ENCODE data around the gene TRAPPC8.
"Not testable (repeated sequence)": the region's sequence is repeated elsewhere in the genome, so short reads cannot be mapped to it uniquely, and the experiment has no call there.

Gene TRAPPC8

GRCh38 chr18:31825772-31826171 lies 117.2 kb downstream of the TRAPPC8 start:
- Histone ChIP-seq H3K36me3 (peaks cover 19 to 37% (median 28%) of the 10 kb centered on the region in 11 experiments), H4K20me1 (no peaks in the 10 kb centered on the region), H3K9me3 (replicated peaks in 1 of 11) (0 out of 22 replicates have a peak, but pooled peaks cover 0 to 2% (median 0%) of the 10 kb centered on the region in 11 experiments), H3K4me1 (peaks cover 0 to 13% (median 6%) of the 10 kb centered on the region in 10 experiments; a peak in 11 of 20 replicates), H3K9ac (no peak overlapping the region), H3K27me3 (no peaks in the 10 kb centered on the region), H3K4me3 (no peak overlapping the region), H3K4me2 (no peak overlapping the region), H3K27ac (no peak overlapping the region)
- TF ChIP-seq Cebpa-rat (IDR thresholded peaks at IDR 0.05): no peak

GRCh38 chr18:31821545-31822171 lies 121.3 kb downstream of the TRAPPC8 start:
- Histone ChIP-seq H4K20me1 (no peaks in the 10 kb centered on the region), H3K4me2 (no peak overlapping the region)

DNA sequence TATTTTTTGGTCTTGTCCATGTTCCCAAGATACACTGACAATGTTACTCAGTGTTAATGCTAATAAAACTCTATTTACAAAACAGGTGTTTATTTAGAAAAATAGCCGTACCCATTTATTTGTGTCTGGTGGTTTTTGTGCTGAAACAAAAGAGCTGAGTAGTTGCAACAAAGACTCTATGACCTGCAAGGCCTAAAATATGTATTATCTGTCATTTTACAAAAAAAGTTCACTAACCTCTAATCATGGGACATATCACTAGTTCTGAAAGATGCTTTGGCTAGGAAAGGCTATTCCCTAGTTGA lies 123.1 kb downstream of the TRAPPC8 start:
- no peak for TF ChIP-seq Cebpa-rat (IDR thresholded peaks at IDR 0.05)
- H3K27ac ChIP-seq: no peak overlapping the region
- no peaks in the 10 kb centered on the region for H4K20me1 ChIP-seq
- H3K27me3 ChIP-seq: no peaks in the 10 kb centered on the region
- H3K36me3 ChIP-seq: no peaks in the 10 kb centered on the region
- no peak overlapping the region for H3K4me2 ChIP-seq
- no peak overlapping the region for H3K4me3 ChIP-seq
- no peaks in the 10 kb centered on the region for H3K9me3 ChIP-seq (replicated peaks in 1 of 11)
- peaks cover 0 to 7% (median 0%) of the 10 kb centered on the region in 10 experiments; a peak in 6 of 20 replicates for H3K4me1 ChIP-seq
- no peak overlapping the region for H3K9ac ChIP-seq

More at GRCh38 chr18:31821545-31822171, 121.3 kb downstream of the TRAPPC8 start:
- Histone ChIP-seq H3K4me1 (peaks cover 0 to 6% (median 0%) of the 10 kb centered on the region in 10 experiments; a peak in 6 of 20 replicates), H3K36me3 (no peaks in the 10 kb centered on the region; a peak in 1 of 22 replicates), H3K4me3 (no peak overlapping the region), H3K27ac (no peak overlapping the region), H3K9ac (no peak overlapping the region; a peak in 1 of 22 replicates), H3K27me3 (no peaks in the 10 kb centered on the region), H3K9me3 (replicated peaks in 1 of 11) (no peaks in the 10 kb centered on the region)
- TF ChIP-seq Cebpa-rat (IDR thresholded peaks at IDR 0.05): no peak

- Histone ChIP-seq H3K4me1 (peaks cover 0 to 7% (median 0%) of the 10 kb centered on the region in 10 experiments; a peak in 6 of 20 replicates), H3K27ac (no peak overlapping the region), H3K4me2 (no peak overlapping the region), H3K9me3 (replicated peaks in 1 of 11) (no peaks in the 10 kb centered on the region), H4K20me1 (no peaks in the 10 kb centered on the region), H3K27me3 (no peaks in the 10 kb centered on the region), H3K36me3 (no peaks in the 10 kb centered on the region), H3K9ac (no peak overlapping the region), H3K4me3 (no peak overlapping the region)
- no peak for TF ChIP-seq Cebpa-rat (IDR thresholded peaks at IDR 0.05)
Observed at GRCh38 chr18:31819106-31819924, 123.6 kb downstream of the TRAPPC8 start.

GRCh38 chr18:31814132-31814531 lies 128.8 kb downstream of the TRAPPC8 start:
- Histone ChIP-seq H4K20me1 (no peaks in the 10 kb centered on the region), H3K9me3 (replicated peaks in 1 of 11) (no peaks in the 10 kb centered on the region), H3K4me2 (no peak overlapping the region), H3K4me1 (peaks cover 0 to 7% (median 0%) of the 10 kb centered on the region in 10 experiments; a peak in 6 of 20 replicates), H3K4me3 (no peak overlapping the region), H3K9ac (no peak overlapping the region), H3K27me3 (no peaks in the 10 kb centered on the region), H3K36me3 (no peaks in the 10 kb centered on the region), H3K27ac (no peak overlapping the region)
- TF ChIP-seq Cebpa-rat (IDR thresholded peaks at IDR 0.05): no peak

GRCh38 chr18:31810336-31811130 lies 132.4 kb downstream of the TRAPPC8 start:
- not testable (repeated sequence) for H3K9ac ChIP-seq, H3K4me2 ChIP-seq

GRCh38 chr18:31809049-31809448 lies 133.9 kb downstream of the TRAPPC8 start:
- H3K9me3 ChIP-seq (replicated peaks in 1 of 11); H3K36me3 ChIP-seq; H3K4me1 ChIP-seq; H3K27me3 ChIP-seq; H3K9ac ChIP-seq; H3K27ac ChIP-seq; H3K4me2 ChIP-seq; H3K4me3 ChIP-seq; H4K20me1 ChIP-seq: not testable (repeated sequence)

More at GRCh38 chr18:31810336-31811130, 132.4 kb downstream of the TRAPPC8 start:
- not testable (repeated sequence) for H3K36me3 ChIP-seq; H3K4me1 ChIP-seq; H4K20me1 ChIP-seq; H3K27me3 ChIP-seq; H3K27ac ChIP-seq; H3K4me3 ChIP-seq; H3K9me3 ChIP-seq (replicated peaks in 1 of 11)

- Histone ChIP-seq H3K4me3 (no peak overlapping the region), H3K9ac (no peak overlapping the region), H3K27me3 (no peaks in the 10 kb centered on the region), H3K4me2 (no peak overlapping the region), H3K9me3 (replicated peaks in 1 of 11) (no peaks in the 10 kb centered on the region), H4K20me1 (no peaks in the 10 kb centered on the region), H3K4me1 (no peaks in the 10 kb centered on the region), H3K36me3 (no peaks in the 10 kb centered on the region), H3K27ac (no peak overlapping the region)
- no peak for TF ChIP-seq Cebpa-rat (IDR thresholded peaks at IDR 0.05)
Observed at GRCh38 chr18:31801078-31801477, 141.8 kb downstream of the TRAPPC8 start.

GRCh38 chr18:31799257-31799656 lies 143.7 kb downstream of the TRAPPC8 start:
- H3K27ac ChIP-seq; H3K4me1 ChIP-seq; H3K27me3 ChIP-seq; H3K36me3 ChIP-seq; H3K9ac ChIP-seq; H3K9me3 ChIP-seq (replicated peaks in 1 of 11); H3K4me3 ChIP-seq; H3K4me2 ChIP-seq; H4K20me1 ChIP-seq: not testable (repeated sequence)

Data from BLaER1 treated with 17β-estradiol and CSF1 and Interleukin-3, amounts not matched to agents 10 nM and 100 nM (cell line).